NCI-H69 (cell line): ENCODE measurements around the gene LRRC27.

ENCODE experiments used
- DNase-seq: peaks from one replicate; lab custom pipeline; 2025; lab: John Stamatoyannopoulos, UW

Gene LRRC27

GRCh38 chr10:132427006-132427771, 95.2 kb downstream of the LRRC27 start:
- no peak for DNase-seq

- DNase-seq = no peak
Observed at GRCh38 chr10:132427939-132428367, 96.0 kb downstream of the LRRC27 start.

GRCh38 chr10:132428486-132428995, 96.5 kb downstream of the LRRC27 start:
- no peak for DNase-seq
